ENCODE measurements around the gene AADACL2.
"Not testable (repeated sequence)": the region's sequence is repeated elsewhere in the genome, so short reads cannot be mapped to it uniquely, and the experiment has no call there.

The AADACL2 gene

DNA sequence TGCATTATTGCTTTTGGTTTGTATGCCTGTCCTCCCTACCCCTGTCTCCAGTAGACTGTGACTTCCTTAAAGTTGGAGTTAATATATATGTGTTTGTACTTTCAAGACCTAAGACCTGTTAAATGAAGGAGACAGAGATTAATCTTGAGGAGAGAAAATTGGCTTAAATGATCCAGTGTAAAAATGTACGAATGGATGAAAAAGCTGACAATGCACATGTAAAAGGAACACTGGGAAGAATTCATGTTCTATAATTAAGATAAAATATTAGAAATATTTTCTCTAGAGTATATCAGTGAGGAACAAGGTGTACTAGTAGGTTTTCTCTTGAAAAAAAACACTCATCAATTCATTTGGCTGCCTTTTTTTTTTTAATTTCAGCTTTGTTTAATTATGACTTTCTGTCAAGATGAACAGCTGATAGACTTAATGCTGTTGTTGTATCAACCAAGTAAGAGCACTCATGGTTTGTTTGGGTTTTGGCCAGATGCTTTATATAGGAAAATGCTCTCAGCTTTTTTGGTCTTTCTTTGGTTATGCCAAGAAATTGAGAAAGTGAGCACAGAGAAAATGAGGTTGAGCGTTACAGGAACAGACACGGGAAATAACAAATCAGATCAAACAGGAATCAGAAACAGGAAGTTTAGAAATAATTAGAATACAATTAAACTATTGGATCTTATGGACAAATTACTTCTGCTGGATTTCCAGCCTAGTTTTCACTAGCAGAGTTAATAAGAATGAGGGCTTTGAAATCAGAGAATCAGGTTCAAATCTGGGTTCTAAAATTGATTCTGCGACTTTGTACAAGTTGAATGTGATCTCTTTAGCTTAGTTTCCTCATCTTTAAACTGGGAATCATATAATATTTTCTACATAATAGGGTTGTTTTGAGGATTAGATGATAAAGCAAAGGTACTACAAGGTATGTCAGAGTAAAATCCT lies 41.9 kb downstream of the AADACL2 start:
- TF ChIP-seq Cebpa-rat (IDR thresholded peaks at IDR 0.05) = no peak
- Histone ChIP-seq H3K36me3 (no peaks in the 10 kb centered on the region), H3K9ac (no peak overlapping the region), H3K27me3 (no peaks in the 10 kb centered on the region), H4K20me1 (no peaks in the 10 kb centered on the region), H3K4me2 (no peak overlapping the region), H3K4me1 (peaks cover 7% of the 10 kb centered on the region; the same call in 1 of the 2 replicates), H3K27ac (no peak overlapping the region), H3K9me3 (no peaks in the 10 kb centered on the region), H3K4me3 (no peak overlapping the region)

DNA sequence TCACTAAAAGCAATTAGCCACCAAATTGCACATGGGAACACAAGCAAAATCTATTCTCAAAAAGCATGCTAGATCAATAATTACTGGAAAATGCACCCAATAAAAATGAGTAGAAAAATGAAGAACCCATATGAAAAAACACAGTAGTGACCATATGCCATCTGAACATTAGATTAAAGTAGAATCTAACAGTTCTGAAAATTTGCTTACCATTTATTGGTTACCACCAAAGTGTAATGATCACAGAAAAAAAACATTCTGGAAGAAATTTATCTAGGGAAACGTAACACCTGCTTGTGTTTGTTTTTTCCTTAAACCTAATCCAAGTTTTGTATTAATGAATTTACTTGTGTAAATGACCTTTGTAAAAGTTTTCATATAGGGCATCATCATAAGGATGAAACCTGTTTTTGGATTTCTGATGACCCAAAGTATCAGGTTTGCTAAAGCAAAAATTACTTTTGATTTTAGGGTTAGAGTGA lies 42.6 kb downstream of the AADACL2 start:
- no peak overlapping the region for H3K4me3 ChIP-seq
- no peaks in the 10 kb centered on the region for H3K36me3 ChIP-seq
- 0 out of 2 replicates have a peak, but pooled peaks cover 2% of the 10 kb centered on the region for H3K4me1 ChIP-seq
- no peak overlapping the region for H3K4me2 ChIP-seq
- no peak for TF ChIP-seq Cebpa-rat (IDR thresholded peaks at IDR 0.05)
- H3K9me3 ChIP-seq = no peaks in the 10 kb centered on the region
- H3K27ac ChIP-seq = no peak overlapping the region
- no peaks in the 10 kb centered on the region for H4K20me1 ChIP-seq
- H3K9ac ChIP-seq = no peak overlapping the region
- no peaks in the 10 kb centered on the region for H3K27me3 ChIP-seq

DNA sequence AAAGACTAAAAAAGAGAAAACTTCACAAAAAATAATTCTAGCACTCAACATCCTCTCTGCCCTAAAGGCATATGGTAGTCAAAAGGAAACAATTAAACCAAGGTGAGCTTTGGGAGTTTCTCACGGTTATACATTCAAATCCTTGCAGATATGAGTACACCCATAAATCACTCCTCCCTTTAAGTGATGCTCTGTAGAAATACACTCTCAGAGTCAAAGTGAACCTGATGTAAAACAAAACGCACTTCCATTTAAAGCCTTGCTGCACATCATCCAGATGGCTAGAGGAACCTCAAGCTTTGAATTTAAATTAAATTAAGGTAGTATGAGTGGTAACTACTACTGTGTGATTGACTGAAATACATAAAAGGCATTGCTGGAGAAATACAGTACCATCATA lies 44.2 kb downstream of the AADACL2 start:
- Histone ChIP-seq H3K4me3 (no peak overlapping the region), H3K27me3 (no peaks in the 10 kb centered on the region), H3K4me1 (no peaks in the 10 kb centered on the region), H3K36me3 (no peaks in the 10 kb centered on the region), H3K27ac (no peak overlapping the region), H3K4me2 (no peak overlapping the region), H4K20me1 (no peaks in the 10 kb centered on the region), H3K9me3 (no peaks in the 10 kb centered on the region), H3K9ac (no peak overlapping the region)
- TF ChIP-seq Cebpa-rat (IDR thresholded peaks at IDR 0.05) = no peak

DNA sequence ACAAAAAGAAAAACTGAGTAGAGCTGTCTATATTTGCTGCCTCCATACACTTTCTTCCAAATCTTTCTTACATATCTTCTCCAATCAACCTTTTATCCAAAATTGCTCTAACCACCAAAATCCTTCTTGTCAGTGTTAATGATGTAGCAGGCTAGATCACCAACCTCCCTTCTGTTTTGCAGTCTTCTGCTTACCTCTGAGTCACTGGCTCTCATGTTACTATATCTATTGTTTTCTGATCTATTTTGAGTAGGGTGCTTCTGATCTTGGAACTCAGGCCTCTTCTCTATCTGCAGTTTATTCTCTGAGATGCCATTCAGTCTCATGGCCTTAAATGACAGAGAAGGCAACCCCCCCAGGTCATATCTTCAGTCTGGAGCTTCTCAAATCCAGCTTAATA lies 53.9 kb downstream of the AADACL2 start:
- Histone ChIP-seq H3K9ac (no peak overlapping the region), H3K36me3 (no peaks in the 10 kb centered on the region), H3K9me3 (peaks cover 5% of the 10 kb centered on the region; the same call in 1 of the 2 replicates), H3K4me1 (no peaks in the 10 kb centered on the region), H3K4me3 (no peak overlapping the region), H3K27me3 (no peaks in the 10 kb centered on the region), H3K27ac (no peak overlapping the region), H3K4me2 (no peak overlapping the region), H4K20me1 (no peaks in the 10 kb centered on the region)
- TF ChIP-seq Cebpa-rat (IDR thresholded peaks at IDR 0.05) = no peak

DNA sequence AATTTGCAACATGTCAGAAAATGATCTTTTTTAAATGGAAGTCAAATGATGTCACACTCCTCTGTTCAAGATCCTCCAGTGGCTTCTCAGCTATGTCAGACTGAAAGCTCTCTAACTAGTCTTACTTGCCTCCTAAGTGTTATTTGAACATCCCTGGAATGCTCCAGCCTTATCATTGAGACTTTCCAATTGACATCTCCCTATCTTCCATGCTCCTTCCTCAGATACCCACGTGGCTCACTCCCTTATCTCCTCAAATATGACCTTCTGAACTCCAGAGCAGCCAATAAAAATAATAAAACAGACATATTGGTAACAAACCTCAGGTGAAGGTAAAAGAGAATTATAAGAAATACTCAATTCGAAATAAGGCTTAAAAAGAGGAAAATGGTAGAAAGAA lies 54.7 kb downstream of the AADACL2 start:
- no peaks in the 10 kb centered on the region for H3K36me3 ChIP-seq
- no peak for TF ChIP-seq Cebpa-rat (IDR thresholded peaks at IDR 0.05)
- H3K9ac ChIP-seq = no peak overlapping the region
- H3K4me3 ChIP-seq = no peak overlapping the region
- peaks cover 5% of the 10 kb centered on the region; the same call in 1 of the 2 replicates for H3K9me3 ChIP-seq
- H3K4me1 ChIP-seq = no peaks in the 10 kb centered on the region
- no peaks in the 10 kb centered on the region for H4K20me1 ChIP-seq
- no peak overlapping the region for H3K4me2 ChIP-seq
- H3K27me3 ChIP-seq = no peaks in the 10 kb centered on the region
- no peak overlapping the region for H3K27ac ChIP-seq

DNA sequence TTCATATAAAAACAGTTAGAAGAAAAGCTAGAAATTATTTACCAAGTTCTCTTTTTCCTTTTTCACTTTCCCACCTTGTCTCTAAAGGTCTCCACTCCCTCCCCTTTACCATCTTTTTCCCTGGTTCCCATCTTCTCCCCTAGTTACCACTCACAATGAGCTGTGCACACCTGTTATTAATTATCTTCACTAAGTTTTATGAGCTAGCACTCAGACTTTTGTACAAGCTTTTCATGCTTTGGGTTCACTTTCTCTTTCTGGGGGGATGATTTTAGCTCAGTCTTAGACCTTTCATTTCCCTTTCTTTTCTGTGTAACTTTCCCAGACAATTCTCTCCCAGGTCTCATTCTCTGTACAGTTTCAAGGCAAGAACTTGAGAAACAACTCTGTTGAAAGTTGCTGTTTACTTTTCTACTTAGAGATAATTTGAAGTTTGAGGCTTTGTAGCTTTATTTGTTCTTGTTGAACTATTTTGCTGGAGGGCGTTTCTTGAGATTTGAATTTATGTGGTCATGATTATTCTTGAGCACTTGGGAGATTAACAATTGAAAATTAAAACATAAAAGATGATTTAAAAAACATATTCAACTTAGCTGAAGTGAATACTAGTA lies 56.2 kb downstream of the AADACL2 start:
- Histone ChIP-seq H3K36me3 (no peaks in the 10 kb centered on the region), H3K9me3 (peaks cover 5% of the 10 kb centered on the region; the same call in 1 of the 2 replicates), H3K27ac (no peak overlapping the region), H3K9ac (no peak overlapping the region), H3K4me1 (no peaks in the 10 kb centered on the region), H3K27me3 (no peaks in the 10 kb centered on the region), H3K4me3 (no peak overlapping the region), H4K20me1 (no peaks in the 10 kb centered on the region), H3K4me2 (no peak overlapping the region)
- TF ChIP-seq Cebpa-rat (IDR thresholded peaks at IDR 0.05) = no peak

DNA sequence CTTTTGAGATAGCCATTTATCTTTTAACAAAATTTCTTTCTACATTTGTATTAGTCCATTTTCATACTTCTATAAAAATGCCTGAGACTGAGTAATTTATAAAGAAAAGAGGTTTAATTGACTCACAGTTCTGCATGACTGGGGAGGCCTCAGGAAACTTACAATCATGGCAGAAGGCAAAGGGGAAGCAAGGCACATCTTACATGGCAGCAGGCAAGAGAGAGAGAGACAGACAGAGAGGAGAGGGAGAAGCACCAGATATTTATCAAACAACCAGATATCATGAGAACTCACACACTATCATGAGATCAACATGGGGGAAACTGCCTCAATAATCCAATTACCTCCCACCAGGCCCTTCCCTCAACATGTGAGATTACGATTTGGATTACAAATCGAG lies 57.0 kb downstream of the AADACL2 start:
- not testable (repeated sequence) for H3K27me3 ChIP-seq, H3K4me1 ChIP-seq, H3K27ac ChIP-seq, H3K9ac ChIP-seq, H3K4me2 ChIP-seq, H4K20me1 ChIP-seq, H3K4me3 ChIP-seq, H3K36me3 ChIP-seq, H3K9me3 ChIP-seq

DNA sequence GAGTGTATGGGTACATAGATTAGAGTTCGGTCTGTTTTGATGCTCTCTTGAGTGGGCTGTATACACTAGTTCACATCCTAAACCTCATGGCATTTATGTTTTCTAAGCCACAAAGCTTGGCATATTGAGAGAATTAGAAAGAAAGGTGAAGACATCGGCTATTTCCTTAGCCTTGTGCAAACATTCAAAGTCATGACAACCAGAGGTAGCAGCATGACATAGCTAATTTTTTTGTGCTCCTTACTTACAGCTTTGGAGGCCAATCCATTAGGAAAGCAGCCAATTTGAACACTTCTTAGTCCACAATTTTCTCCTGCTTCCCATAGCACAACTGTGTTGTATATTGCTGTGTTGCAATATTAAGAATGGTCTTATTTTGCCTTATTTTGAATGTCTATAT lies 58.7 kb downstream of the AADACL2 start:
- no peaks in the 10 kb centered on the region for H4K20me1 ChIP-seq
- no peaks in the 10 kb centered on the region for H3K27me3 ChIP-seq
- H3K4me3 ChIP-seq = no peak overlapping the region
- no peak overlapping the region for H3K9ac ChIP-seq
- H3K4me2 ChIP-seq = no peak overlapping the region
- H3K9me3 ChIP-seq = peaks cover 5% of the 10 kb centered on the region; the same call in 1 of the 2 replicates
- no peaks in the 10 kb centered on the region for H3K36me3 ChIP-seq
- no peak for TF ChIP-seq Cebpa-rat (IDR thresholded peaks at IDR 0.05)
- no peak overlapping the region for H3K27ac ChIP-seq
- no peaks in the 10 kb centered on the region for H3K4me1 ChIP-seq

DNA sequence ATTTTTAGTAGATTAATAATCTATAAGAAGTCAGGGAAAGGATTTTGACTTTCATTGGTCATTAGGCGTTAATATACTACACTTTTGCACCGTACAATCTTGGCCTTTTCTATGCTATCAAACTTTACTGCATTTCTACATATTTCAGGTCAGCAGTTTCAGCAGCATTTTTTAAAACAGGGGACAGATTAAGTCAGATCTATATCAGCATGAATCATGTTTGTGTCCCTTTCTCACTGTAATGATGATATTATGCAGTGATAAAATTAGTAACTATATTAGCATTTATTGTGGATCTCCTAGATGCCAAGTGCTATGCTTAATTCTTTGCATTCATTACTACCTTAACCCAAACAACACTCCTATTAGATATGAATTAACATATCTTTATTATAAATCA lies 59.9 kb downstream of the AADACL2 start:
- Histone ChIP-seq H3K4me3 (no peak overlapping the region), H3K4me2 (no peak overlapping the region), H3K27me3 (no peaks in the 10 kb centered on the region), H3K27ac (no peak overlapping the region), H3K36me3 (no peaks in the 10 kb centered on the region), H3K9me3 (peaks cover 5% of the 10 kb centered on the region; the same call in 1 of the 2 replicates), H3K9ac (no peak overlapping the region), H3K4me1 (no peaks in the 10 kb centered on the region), H4K20me1 (no peaks in the 10 kb centered on the region)
- TF ChIP-seq Cebpa-rat (IDR thresholded peaks at IDR 0.05) = no peak

DNA sequence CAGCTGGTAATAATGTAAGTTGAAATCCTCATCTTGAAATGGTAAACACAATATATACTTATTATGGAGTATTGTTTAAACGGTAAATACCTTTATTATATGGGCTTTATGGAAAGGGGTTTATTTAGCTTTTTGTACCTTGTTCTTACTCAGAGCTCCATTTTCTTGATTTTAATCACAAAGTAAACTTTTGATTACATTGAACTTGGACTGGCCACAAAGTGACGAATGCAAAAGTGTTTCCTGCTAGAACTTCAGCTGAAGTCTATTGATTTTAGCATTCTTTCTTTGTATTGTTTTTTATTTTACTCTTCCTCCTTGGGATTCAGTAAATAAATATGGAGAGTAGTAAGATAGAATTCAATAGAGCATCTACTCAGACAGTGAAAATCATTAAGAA lies 60.4 kb downstream of the AADACL2 start:
- no peaks in the 10 kb centered on the region for H4K20me1 ChIP-seq
- no peak overlapping the region for H3K9ac ChIP-seq
- no peak overlapping the region for H3K4me2 ChIP-seq
- H3K36me3 ChIP-seq = no peaks in the 10 kb centered on the region
- TF ChIP-seq Cebpa-rat (IDR thresholded peaks at IDR 0.05) = no peak
- H3K27ac ChIP-seq = no peak overlapping the region
- H3K4me3 ChIP-seq = no peak overlapping the region
- H3K4me1 ChIP-seq = no peaks in the 10 kb centered on the region
- no peaks in the 10 kb centered on the region for H3K27me3 ChIP-seq
- peaks cover 5% of the 10 kb centered on the region; the same call in 1 of the 2 replicates for H3K9me3 ChIP-seq

All from BLaER1 (cell line).